Mucosa of stomach (tissue), 1 donor: ENCODE measurements around the gene HEPHL1.

Source experiments
- H3K27me3 ChIP-seq: one replicate; pipeline ENCODE4 v1.7.0; 2013; ENCODE audit warnings: mild to moderate bottlenecking, low read length; ENCODE audit not compliant: control insufficient read depth, insufficient read depth
- H3K36me3 ChIP-seq: one replicate; pipeline ENCODE4 v1.7.0; 2013; ENCODE audit warnings: low read length; ENCODE audit not compliant: control insufficient read depth, insufficient read depth
- H3K4me1 ChIP-seq: one replicate; pipeline ENCODE4 v1.7.0; 2013; ENCODE audit warnings: mild to moderate bottlenecking, low read length; ENCODE audit not compliant: control insufficient read depth, insufficient read depth
- H3K4me3 ChIP-seq: one replicate; pipeline ENCODE4 v1.7.0; 2013; ENCODE audit warnings: low read length
- H3K9ac ChIP-seq: one replicate; pipeline ENCODE4 v1.7.0; 2013; ENCODE audit warnings: mild to moderate bottlenecking, low read length, moderate library complexity
- H3K9me3 ChIP-seq: one replicate; pipeline ENCODE4 v1.7.0; 2013; ENCODE audit warnings: mild to moderate bottlenecking, low read length, moderate library complexity; ENCODE audit not compliant: control insufficient read depth
- donor health status: Pancreatic carcinoma.

Gene HEPHL1

DNA sequence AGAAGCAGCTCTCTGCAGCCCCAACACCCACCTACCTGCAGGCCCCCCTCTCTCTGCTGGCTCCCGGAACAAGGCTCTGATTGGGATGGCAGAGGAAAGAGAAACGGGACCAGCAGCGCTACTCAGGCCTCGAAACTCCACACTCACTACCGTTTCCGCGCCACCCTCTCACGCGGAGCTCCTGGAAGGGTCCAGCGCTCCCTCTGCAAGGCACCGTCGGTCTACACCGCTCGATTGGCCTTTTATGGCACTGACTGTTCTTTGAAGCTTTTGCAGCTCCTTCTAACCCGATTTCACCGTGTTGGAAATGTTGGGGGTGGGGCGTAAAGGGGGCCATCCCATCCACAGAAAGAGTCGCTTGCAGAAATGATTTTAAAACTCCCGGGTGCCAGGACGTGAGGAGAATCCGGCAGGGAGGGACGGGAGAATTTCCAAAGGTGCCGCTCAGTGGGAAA lies 107.2 kb downstream of the HEPHL1 start:
- Histone ChIP-seq H3K4me1 (peaks cover 23% of the 10 kb centered on the region), H3K9me3 (no peaks in the 10 kb centered on the region), H3K9ac (peak overlapping the region; percentile 81), H3K4me3 (peak overlapping the region; percentile 92), H3K36me3 (no peaks in the 10 kb centered on the region), H3K27me3 (no peaks in the 10 kb centered on the region)

GRCh38 chr11:94128746-94129511 lies 107.8 kb downstream of the HEPHL1 start, which contains the start of gene PANX1:
Gene PANX1 (plus strand): TSS chr11:94128841. CDS start chr11:94129313, 472 bp downstream.
- Histone ChIP-seq H3K27me3 (no peaks in the 10 kb centered on the region), H3K9me3 (no peaks in the 10 kb centered on the region), H3K9ac (peak within 1 kb of the TSS; percentile 81), H3K4me1 (peaks cover 23% of the 10 kb centered on the region), H3K36me3 (no peaks in the 10 kb centered on the region), H3K4me3 (peak within 1 kb of the TSS; percentile 92)

DNA sequence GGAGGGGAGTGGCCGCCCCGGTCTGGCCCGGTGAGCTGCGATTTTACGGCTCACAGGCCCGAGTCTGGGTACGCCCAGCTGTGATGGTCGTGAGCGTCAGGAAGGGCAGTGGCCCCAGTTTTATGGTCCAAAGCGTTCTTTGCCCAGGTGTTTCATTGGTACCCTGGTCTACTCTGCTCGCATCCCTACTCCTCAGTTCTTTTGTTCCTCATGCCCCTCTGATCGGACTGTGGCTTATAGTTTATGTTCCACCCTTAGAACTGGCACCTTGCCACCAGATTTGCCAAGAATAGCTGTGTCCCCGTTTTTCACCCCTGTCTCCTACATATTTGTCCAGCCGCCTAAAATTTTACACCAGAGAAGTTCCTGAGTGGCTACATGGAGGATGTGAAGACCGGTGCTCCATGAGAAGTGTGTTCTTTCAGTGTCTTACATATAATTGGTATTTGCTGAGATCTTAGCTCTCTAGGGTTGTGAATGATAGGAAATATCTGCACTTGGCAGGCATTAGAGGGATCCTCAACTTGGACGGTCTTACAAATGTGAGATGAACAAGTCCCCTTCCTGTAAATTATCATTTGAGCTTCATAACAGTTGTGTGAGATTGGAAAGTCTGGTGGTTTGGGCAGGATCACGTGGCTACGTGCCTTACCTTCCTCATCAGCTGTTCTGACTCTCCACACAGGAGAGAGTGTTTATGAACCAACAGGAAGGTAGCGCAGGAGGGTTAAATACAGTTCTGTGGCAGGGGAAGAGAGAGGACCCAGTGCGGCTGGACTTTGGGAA lies 108.6 kb downstream of the HEPHL1 start:
- H3K27me3 ChIP-seq: no peaks in the 10 kb centered on the region
- H3K9ac ChIP-seq: peak overlapping the region; percentile 81
- no peaks in the 10 kb centered on the region for H3K9me3 ChIP-seq
- peak overlapping the region; percentile 92 for H3K4me3 ChIP-seq
- H3K4me1 ChIP-seq: peaks cover 26% of the 10 kb centered on the region
- H3K36me3 ChIP-seq: no peaks in the 10 kb centered on the region

DNA sequence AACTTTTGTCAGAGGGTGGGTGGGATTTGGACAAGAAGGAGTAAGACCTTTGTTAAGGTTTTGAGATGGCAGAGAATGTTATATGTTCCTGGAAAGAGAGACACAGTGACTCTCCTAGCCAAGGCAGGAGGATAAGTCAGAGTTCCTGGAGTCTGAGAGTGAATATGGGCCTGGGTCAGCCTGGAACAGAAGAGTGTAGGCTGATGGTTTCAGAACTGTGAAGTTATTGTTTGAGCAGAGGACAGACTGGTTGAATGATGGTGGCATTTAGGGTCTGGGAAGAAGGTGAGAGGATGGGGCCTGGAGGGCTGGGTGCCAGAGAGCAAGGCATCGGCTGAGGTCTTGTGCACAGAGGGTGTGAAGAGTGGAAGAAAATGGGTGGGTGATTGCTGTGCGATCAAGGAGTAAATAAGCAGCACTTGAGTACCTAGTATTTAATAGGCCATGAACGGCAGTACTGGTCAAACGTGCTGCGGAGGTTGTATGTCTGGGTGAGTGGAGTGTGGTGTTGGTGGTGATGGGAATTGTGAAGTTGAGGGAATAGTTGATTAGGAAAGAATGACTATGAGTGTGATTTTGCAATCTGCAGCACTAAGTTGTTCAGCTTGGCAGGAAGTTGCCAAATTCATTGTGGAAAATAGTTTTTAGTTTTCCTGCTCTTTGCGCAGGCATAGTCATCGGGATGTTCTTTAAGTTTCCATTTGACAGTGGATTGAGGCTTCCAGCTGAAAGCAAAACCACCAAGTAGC lies 109.3 kb downstream of the HEPHL1 start:
- Histone ChIP-seq H3K27me3 (no peaks in the 10 kb centered on the region), H3K9ac (peak overlapping the region; percentile 81), H3K4me1 (peaks cover 34% of the 10 kb centered on the region), H3K9me3 (no peaks in the 10 kb centered on the region), H3K36me3 (no peaks in the 10 kb centered on the region), H3K4me3 (peak overlapping the region; percentile 92)

GRCh38 chr11:94131047-94131717 lies 110.0 kb downstream of the HEPHL1 start:
- no peaks in the 10 kb centered on the region for H3K9me3 ChIP-seq
- no peak overlapping the region for H3K4me3 ChIP-seq
- H3K9ac ChIP-seq: no peak overlapping the region
- no peaks in the 10 kb centered on the region for H3K27me3 ChIP-seq
- H3K36me3 ChIP-seq: no peaks in the 10 kb centered on the region
- H3K4me1 ChIP-seq: peaks cover 39% of the 10 kb centered on the region

GRCh38 chr11:94131718-94132115 lies 110.6 kb downstream of the HEPHL1 start:
- H3K4me3 ChIP-seq: no peak overlapping the region
- H3K27me3 ChIP-seq: no peaks in the 10 kb centered on the region
- peaks cover 39% of the 10 kb centered on the region for H3K4me1 ChIP-seq
- no peaks in the 10 kb centered on the region for H3K9me3 ChIP-seq
- H3K9ac ChIP-seq: no peak overlapping the region
- no peaks in the 10 kb centered on the region for H3K36me3 ChIP-seq

- H3K9ac ChIP-seq: no peak overlapping the region
- no peaks in the 10 kb centered on the region for H3K27me3 ChIP-seq
- no peak overlapping the region for H3K4me3 ChIP-seq
- H3K4me1 ChIP-seq: peaks cover 39% of the 10 kb centered on the region
- H3K36me3 ChIP-seq: no peaks in the 10 kb centered on the region
- no peaks in the 10 kb centered on the region for H3K9me3 ChIP-seq
Measured at GRCh38 chr11:94132152-94132558, 111.0 kb downstream of the HEPHL1 start.

- no peak overlapping the region for H3K9ac ChIP-seq
- H3K4me1 ChIP-seq: peaks cover 39% of the 10 kb centered on the region
Measured at GRCh38 chr11:94132823-94133408, 111.8 kb downstream of the HEPHL1 start.

DNA sequence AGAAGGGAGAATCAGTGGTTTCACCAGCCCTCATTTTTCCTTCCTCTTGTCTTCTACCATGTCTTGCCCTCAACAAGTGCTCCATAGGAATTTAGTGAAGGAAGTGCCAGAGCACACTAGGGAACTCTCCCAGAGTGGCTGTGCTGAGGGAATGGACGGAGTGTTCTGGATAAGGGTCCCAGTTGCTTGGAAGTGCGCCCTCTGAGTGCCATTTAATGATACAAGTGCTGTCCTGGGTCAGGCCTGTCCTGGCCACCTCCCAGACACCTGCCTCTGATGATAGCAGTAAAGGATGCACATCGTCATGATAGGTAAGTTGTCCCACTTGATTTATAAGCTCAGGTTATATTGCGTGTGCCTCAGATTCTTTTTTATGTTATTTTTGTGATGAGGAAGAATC lies 112.6 kb downstream of the HEPHL1 start:
- H3K9ac ChIP-seq: no peak overlapping the region
- H3K36me3 ChIP-seq: no peaks in the 10 kb centered on the region
- peaks cover 39% of the 10 kb centered on the region for H3K4me1 ChIP-seq
- no peak overlapping the region for H3K4me3 ChIP-seq
- no peaks in the 10 kb centered on the region for H3K27me3 ChIP-seq
- no peaks in the 10 kb centered on the region for H3K9me3 ChIP-seq

More at GRCh38 chr11:94132823-94133408, 111.8 kb downstream of the HEPHL1 start:
- no peaks in the 10 kb centered on the region for H3K36me3 ChIP-seq
- H3K9me3 ChIP-seq: no peaks in the 10 kb centered on the region
- no peak overlapping the region for H3K4me3 ChIP-seq
- no peaks in the 10 kb centered on the region for H3K27me3 ChIP-seq

GRCh38 chr11:94134651-94135512 lies 113.7 kb downstream of the HEPHL1 start:
- Histone ChIP-seq H3K9ac (peak overlapping the region; percentile 42), H3K4me3 (no peak overlapping the region), H3K36me3 (no peaks in the 10 kb centered on the region), H3K9me3 (no peaks in the 10 kb centered on the region), H3K27me3 (no peaks in the 10 kb centered on the region), H3K4me1 (peaks cover 34% of the 10 kb centered on the region)
